ENCODE results near the gene ALDOA. TPM values are rescaled to one million over a fixed set of nuclear protein-coding genes. Genes with fewer than 3 reads are reported as not detected.
"Not testable (repeated sequence)": the region's sequence is repeated elsewhere in the genome, so short reads cannot be mapped to it uniquely, and the experiment has no call there.

ALDOA gene
- 126 TPM for total RNA-seq
- 1,530 TPM for polyA plus RNA-seq

DNA sequence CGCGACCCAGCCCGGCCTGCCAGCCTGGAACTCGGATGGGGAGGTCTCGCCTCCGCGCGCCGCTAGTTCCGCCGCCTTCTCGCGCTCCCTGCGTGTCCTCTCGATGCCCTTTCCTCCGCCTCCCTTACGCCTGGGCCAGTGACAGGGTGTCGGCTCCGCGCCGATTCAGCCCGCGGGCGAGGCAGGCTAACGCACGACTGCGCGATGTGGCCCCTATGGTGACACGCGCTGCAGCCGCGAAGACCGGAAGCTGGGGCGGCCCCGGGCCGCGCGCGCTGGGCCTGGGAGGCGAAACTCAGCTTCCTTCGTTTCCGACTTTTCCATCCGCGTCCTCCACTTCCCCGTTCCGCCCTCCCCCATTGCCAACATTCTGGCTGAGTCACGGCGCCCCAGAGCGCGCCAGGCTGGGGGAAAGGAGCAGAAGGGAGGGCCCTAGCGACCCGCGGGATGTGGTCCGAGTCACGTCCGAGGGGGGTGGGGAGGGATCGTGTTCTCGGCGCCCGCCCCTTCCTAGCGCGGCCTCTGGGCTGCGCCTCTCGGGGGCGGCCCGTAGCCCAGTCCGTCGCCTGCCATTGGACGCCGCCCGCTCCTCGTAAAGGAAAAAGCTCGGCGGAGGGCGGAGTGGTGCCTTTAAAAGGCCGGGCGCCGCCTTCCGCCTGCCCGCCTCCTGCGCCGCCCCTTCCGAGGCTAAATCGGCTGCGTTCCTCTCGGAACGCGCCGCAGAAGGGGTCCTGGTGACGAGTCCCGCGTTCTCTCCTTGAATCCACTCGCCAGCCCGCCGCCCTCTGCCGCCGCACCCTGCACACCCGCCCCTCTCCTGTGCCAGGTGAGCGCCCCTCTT, at the start of gene ALDOA:
Gene ALDOA, plus strand, starts transcription at position 659 of the 841 bp plus-strand sequence. CDS start 1,138 bp downstream, outside the sequence.
- peaks cover 9% of the 10 kb centered on the region for H3K36me3 ChIP-seq (ENCODE audit: insufficient read depth)
- H3K4me3 ChIP-seq (ENCODE audit: low read depth, low read length), result peak within 1 kb of the TSS; percentile 87
- DNase-seq (ENCODE audit: extremely low spot score), result peak; percentile 92
- under 1% methylated on average over 99 of the region's 99 CpGs for WGBS
- no peaks in the 10 kb centered on the region for H3K4me1 ChIP-seq (ENCODE audit: insufficient read depth)
- peak within 1 kb of the TSS; percentile 99 for H3K27ac ChIP-seq (ENCODE audit: low read depth)

- WGBS, result 70% methylated on average over 8 of the region's 8 CpGs
- DNase-seq (ENCODE audit: extremely low spot score), result no peak
- H3K36me3 ChIP-seq (ENCODE audit: insufficient read depth), result no peaks in the 10 kb centered on the region
- no peak overlapping the region for H3K4me3 ChIP-seq (ENCODE audit: low read depth, low read length)
- no peak overlapping the region for H3K27ac ChIP-seq (ENCODE audit: low read depth)
- H3K4me1 ChIP-seq (ENCODE audit: insufficient read depth), result no peaks in the 10 kb centered on the region
These were observed 48.8 kb upstream of the ALDOA start for GRCh38 chr16:30016555-30017276.

GRCh38 chr16:30017277-30017656, 48.3 kb upstream of the ALDOA start:
- H3K4me3 ChIP-seq (ENCODE audit: low read depth, low read length), result no peak overlapping the region
- 95% methylated on average over 2 of the region's 2 CpGs for WGBS
- H3K36me3 ChIP-seq (ENCODE audit: insufficient read depth), result no peaks in the 10 kb centered on the region
- no peak overlapping the region for H3K27ac ChIP-seq (ENCODE audit: low read depth)
- no peak for DNase-seq (ENCODE audit: extremely low spot score)
- H3K4me1 ChIP-seq (ENCODE audit: insufficient read depth), result no peaks in the 10 kb centered on the region

DNA sequence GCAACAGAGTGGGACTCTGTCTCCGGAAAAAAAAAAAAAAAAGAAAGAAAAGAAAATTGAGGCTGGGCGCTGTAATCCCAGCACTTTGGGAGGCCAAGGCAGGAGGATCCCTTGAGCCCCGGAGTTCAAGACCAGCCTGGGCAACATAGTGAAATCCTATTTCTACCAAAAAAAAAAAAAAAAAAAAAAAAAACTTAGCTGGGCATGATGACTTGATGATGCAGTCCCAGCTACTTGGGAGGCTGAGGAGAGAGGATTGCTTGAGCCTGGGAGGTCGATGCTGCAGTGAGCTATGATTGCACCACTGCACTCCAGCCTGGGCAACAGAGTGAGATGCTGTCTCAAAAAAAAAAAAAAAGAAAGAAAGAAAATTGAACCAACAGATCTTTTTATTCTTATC, 47.6 kb upstream of the ALDOA start:
- not testable (repeated sequence) for H3K36me3 ChIP-seq (ENCODE audit: insufficient read depth); H3K4me1 ChIP-seq (ENCODE audit: insufficient read depth); H3K27ac ChIP-seq (ENCODE audit: low read depth); DNase-seq (ENCODE audit: extremely low spot score); H3K4me3 ChIP-seq (ENCODE audit: low read depth, low read length)
- WGBS, result 90% methylated on average over 4 of the region's 4 CpGs

DNA sequence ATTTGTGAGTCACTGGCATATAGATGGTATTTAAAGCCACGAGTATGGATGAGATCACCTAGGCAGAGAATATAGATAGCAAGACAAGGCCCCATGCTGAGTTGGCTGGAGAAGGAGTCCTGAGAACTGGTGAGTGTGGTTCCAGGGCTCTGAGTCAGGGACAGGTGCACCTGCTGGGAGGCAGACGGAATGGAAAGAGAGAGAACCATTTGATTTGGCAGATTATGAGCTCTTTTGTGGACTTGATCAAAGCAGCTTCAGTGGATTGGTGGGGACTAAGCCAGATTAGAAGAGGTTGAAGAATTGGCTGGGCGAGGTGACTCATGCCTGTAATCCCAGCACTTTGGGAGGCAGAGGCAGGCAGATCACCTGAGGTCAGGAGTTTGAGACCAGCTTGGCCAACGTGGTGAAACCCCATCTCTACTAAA, 46.8 kb upstream of the ALDOA start:
- Histone ChIP-seq H3K36me3 (ENCODE audit: insufficient read depth) (no peaks in the 10 kb centered on the region), H3K27ac (ENCODE audit: low read depth) (no peak overlapping the region), H3K4me1 (ENCODE audit: insufficient read depth) (no peaks in the 10 kb centered on the region), H3K4me3 (ENCODE audit: low read depth, low read length) (no peak overlapping the region)
- WGBS, result 65% methylated on average over 4 of the region's 4 CpGs
- DNase-seq (ENCODE audit: extremely low spot score), result no peak

- Histone ChIP-seq H3K36me3 (ENCODE audit: insufficient read depth) (no peaks in the 10 kb centered on the region), H3K27ac (ENCODE audit: low read depth) (no peak within 1 kb of the TSS), H3K4me3 (ENCODE audit: low read depth, low read length) (no peak within 1 kb of the TSS), H3K4me1 (ENCODE audit: insufficient read depth) (no peaks in the 10 kb centered on the region)
- WGBS, result 85% methylated on average over 6 of the region's 6 CpGs
- DNase-seq (ENCODE audit: extremely low spot score), result no peak
These were observed 42.7 kb upstream of the ALDOA start, which contains the start of gene C16orf92 for GRCh38 chr16:30022887-30023286. TSS of gene C16orf92 (plus strand) at chr16:30023198. CDS start at chr16:30023341, 143 bp downstream.

- no peaks in the 10 kb centered on the region for H3K36me3 ChIP-seq (ENCODE audit: insufficient read depth)
- 80% methylated on average over 11 of the region's 11 CpGs for WGBS
- H3K4me1 ChIP-seq (ENCODE audit: insufficient read depth), result no peaks in the 10 kb centered on the region
- H3K4me3 ChIP-seq (ENCODE audit: low read depth, low read length), result no peak overlapping the region
- no peak for DNase-seq (ENCODE audit: extremely low spot score)
- no peak overlapping the region for H3K27ac ChIP-seq (ENCODE audit: low read depth)
These were observed 42.0 kb upstream of the ALDOA start for GRCh38 chr16:30023586-30023985.

GRCh38 chr16:30024451-30024850, 41.1 kb upstream of the ALDOA start:
- H3K4me3 ChIP-seq (ENCODE audit: low read depth, low read length), result no peak overlapping the region
- no peaks in the 10 kb centered on the region for H3K36me3 ChIP-seq (ENCODE audit: insufficient read depth)
- H3K27ac ChIP-seq (ENCODE audit: low read depth), result no peak overlapping the region
- H3K4me1 ChIP-seq (ENCODE audit: insufficient read depth), result no peaks in the 10 kb centered on the region
- 74% methylated on average over 16 of the region's 16 CpGs for WGBS
- DNase-seq (ENCODE audit: extremely low spot score), result no peak

- H3K27ac ChIP-seq (ENCODE audit: low read depth), result no peak overlapping the region
- 71% methylated on average over 20 of the region's 20 CpGs for WGBS
- H3K36me3 ChIP-seq (ENCODE audit: insufficient read depth), result no peaks in the 10 kb centered on the region
- no peak overlapping the region for H3K4me3 ChIP-seq (ENCODE audit: low read depth, low read length)
- DNase-seq (ENCODE audit: extremely low spot score), result no peak
- no peaks in the 10 kb centered on the region for H3K4me1 ChIP-seq (ENCODE audit: insufficient read depth)
These were observed 40.4 kb upstream of the ALDOA start for GRCh38 chr16:30025156-30025555.

- no peak overlapping the region for H3K27ac ChIP-seq (ENCODE audit: low read depth)
- H3K4me3 ChIP-seq (ENCODE audit: low read depth, low read length), result no peak overlapping the region
- H3K36me3 ChIP-seq (ENCODE audit: insufficient read depth), result no peaks in the 10 kb centered on the region
- H3K4me1 ChIP-seq (ENCODE audit: insufficient read depth), result no peaks in the 10 kb centered on the region
- DNase-seq (ENCODE audit: extremely low spot score), result no peak
- WGBS, result 70% methylated on average over 7 of the region's 7 CpGs
These were observed 40.0 kb upstream of the ALDOA start for GRCh38 chr16:30025574-30025973.

- H3K36me3 ChIP-seq (ENCODE audit: insufficient read depth), result no peaks in the 10 kb centered on the region
- WGBS, result 88% methylated on average over 18 of the region's 18 CpGs
- no peak for DNase-seq (ENCODE audit: extremely low spot score)
- no peak overlapping the region for H3K27ac ChIP-seq (ENCODE audit: low read depth)
- H3K4me3 ChIP-seq (ENCODE audit: low read depth, low read length), result no peak overlapping the region
- no peaks in the 10 kb centered on the region for H3K4me1 ChIP-seq (ENCODE audit: insufficient read depth)
These were observed 39.1 kb upstream of the ALDOA start for GRCh38 chr16:30026449-30026848.

- H3K27ac ChIP-seq (ENCODE audit: low read depth), result no peak overlapping the region
- no peaks in the 10 kb centered on the region for H3K36me3 ChIP-seq (ENCODE audit: insufficient read depth)
- 33% methylated on average over 13 of the region's 13 CpGs for WGBS
- DNase-seq (ENCODE audit: extremely low spot score), result no peak
- no peak overlapping the region for H3K4me3 ChIP-seq (ENCODE audit: low read depth, low read length)
- no peaks in the 10 kb centered on the region for H3K4me1 ChIP-seq (ENCODE audit: insufficient read depth)
These were observed 37.7 kb upstream of the ALDOA start for GRCh38 chr16:30027588-30028437.

DNA sequence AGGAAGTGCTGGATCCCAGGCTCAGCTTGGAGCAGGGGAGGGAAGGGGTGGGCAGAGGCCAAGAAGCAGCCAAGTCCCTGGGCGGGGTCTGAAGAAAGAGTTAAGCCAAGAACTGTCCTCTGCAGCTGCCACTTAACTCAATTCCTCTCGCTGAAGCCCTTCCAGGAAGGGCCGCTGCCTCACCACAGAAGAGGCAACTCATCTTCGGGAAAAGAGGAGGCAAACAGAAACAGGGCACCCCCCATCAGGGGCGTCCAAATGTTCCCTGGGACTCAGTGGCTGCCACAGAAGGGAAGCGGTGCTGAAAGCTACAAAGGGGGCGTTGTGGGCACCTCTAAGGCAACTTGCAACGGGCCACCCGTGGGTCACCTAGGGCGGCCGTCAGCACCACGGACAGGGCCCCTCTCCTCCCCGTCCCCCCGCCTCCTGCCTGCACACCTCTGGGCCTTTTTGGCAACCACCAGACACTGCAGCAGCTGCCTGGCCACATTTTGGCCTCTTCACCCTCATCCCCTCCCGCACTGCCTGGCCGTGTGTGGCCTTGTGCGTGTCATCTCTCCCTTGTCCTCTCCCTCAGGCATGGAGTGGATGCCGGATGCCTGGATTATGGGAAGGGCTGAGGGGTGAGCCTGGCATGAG, 37.0 kb upstream of the ALDOA start:
- WGBS, result 11% methylated on average over 18 of the region's 18 CpGs
- DNase-seq (ENCODE audit: extremely low spot score), result no peak
- Histone ChIP-seq H3K4me3 (ENCODE audit: low read depth, low read length) (no peak overlapping the region), H3K27ac (ENCODE audit: low read depth) (no peak overlapping the region), H3K36me3 (ENCODE audit: insufficient read depth) (no peaks in the 10 kb centered on the region), H3K4me1 (ENCODE audit: insufficient read depth) (no peaks in the 10 kb centered on the region)

Measured in urinary bladder (tissue), 4 donors.